Peyer's patch (tissue), 4 donors: ENCODE data around the gene TMED6. TPM values are rescaled to one million over a fixed set of nuclear protein-coding genes. Genes with fewer than 3 reads are reported as not detected.

Experiments used
- DNase-seq, 3 donors: peaks; one replicate each; pipeline ENCODE4 v3.0.0-alpha.2; 2017 to 2019
- H3K27ac ChIP-seq, 4 donors: fragments of 200-600 bp; sonication (generic); one replicate each; pipeline ENCODE4 v1.5.1; 2016 to 2019
- H3K27me3 ChIP-seq, 2 donors: fragments of 200-600 bp; sonication (generic); one replicate each; pipeline ENCODE4 v1.5.1; 2019
- H3K36me3 ChIP-seq, 3 donors: fragments of 200-600 bp; sonication (generic); one replicate each; pipeline ENCODE4 v1.5.1; 2016 to 2019
- H3K4me1 ChIP-seq, 4 donors: fragments of 200-600 bp; sonication (generic); one replicate each; pipeline ENCODE4 v1.5.1; 2016 to 2019
- H3K4me3 ChIP-seq, 4 donors: fragments of 200-600 bp; sonication (generic); 1 replicate in 3 of 4; 2 replicates in 1 of 4; pipeline ENCODE4 v1.5.1; 2016 to 2019; ENCODE audit warnings: mild to moderate bottlenecking in 1 of 4
- H3K9me3 ChIP-seq, 4 donors: fragments of 200-600 bp; sonication (generic); one replicate each; pipeline ENCODE4 v1.5.1; 2016 to 2019; ENCODE audit warnings: mild to moderate bottlenecking in 1 of 4
- POLR2A ChIP-seq, 2 donors: fragments of 450-650 bp; IDR thresholded peaks; one replicate each; pipeline ENCODE4 v1.5.1; 2017; ENCODE audit warnings: antibody characterized with exemption in 2 of 2, mild to moderate bottlenecking in 2 of 2, moderate library complexity in 2 of 2
- total RNA-seq, 4 donors: library from RNA; depleted of rRNA; stranded (reverse); fragments of >200 nt; gene quantifications; one replicate each; pipeline ENCODE4 v1.1.0, GENCODE V29; 2016
- TF ChIP-seq, protein P1 (sequence below), 6 experiments: fragments of 450-650 bp in 4 of 6; fragments of 200-600 bp in 2 of 6; sonication (generic) in 1 of 6; IDR thresholded peaks; one replicate each; pipeline ENCODE4 v1.5.1; 2017 to 2019; ENCODE audit warnings: antibody characterized with exemption in 6 of 6, mild to moderate bottlenecking in 3 of 6, moderate library complexity in 1 of 6

TMED6 gene
- total RNA-seq, 4 donors from 2014 or later, result 4.3 to 9.9 (median 6.6) TPM

DNA sequence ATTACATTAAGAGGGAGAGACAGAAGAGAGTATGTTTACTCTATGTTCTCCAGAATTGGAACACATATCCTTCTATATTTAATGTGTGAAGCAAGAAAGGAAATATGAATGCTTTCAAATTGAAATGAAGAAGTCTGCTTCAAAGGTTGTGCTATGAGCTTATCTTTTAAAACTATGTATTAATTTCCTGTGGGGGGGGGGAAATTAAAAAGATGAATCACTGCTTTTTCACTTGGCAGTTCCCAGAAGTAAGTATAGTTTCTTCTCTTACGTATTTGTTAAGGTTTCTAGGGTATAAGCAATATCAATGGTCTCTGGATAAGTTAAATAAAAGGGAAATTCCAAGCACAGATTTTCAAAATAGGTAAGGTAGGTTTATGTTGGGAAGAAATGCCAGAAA, 27.2 kb upstream of the TMED6 start:
- TF ChIP-seq, protein P1, sequence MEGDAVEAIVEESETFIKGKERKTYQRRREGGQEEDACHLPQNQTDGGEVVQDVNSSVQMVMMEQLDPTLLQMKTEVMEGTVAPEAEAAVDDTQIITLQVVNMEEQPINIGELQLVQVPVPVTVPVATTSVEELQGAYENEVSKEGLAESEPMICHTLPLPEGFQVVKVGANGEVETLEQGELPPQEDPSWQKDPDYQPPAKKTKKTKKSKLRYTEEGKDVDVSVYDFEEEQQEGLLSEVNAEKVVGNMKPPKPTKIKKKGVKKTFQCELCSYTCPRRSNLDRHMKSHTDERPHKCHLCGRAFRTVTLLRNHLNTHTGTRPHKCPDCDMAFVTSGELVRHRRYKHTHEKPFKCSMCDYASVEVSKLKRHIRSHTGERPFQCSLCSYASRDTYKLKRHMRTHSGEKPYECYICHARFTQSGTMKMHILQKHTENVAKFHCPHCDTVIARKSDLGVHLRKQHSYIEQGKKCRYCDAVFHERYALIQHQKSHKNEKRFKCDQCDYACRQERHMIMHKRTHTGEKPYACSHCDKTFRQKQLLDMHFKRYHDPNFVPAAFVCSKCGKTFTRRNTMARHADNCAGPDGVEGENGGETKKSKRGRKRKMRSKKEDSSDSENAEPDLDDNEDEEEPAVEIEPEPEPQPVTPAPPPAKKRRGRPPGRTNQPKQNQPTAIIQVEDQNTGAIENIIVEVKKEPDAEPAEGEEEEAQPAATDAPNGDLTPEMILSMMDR (IDR thresholded peaks at IDR 0.05), result no peak
- no peak for TF ChIP-seq POLR2A (IDR thresholded peaks at IDR 0.05)

DNA sequence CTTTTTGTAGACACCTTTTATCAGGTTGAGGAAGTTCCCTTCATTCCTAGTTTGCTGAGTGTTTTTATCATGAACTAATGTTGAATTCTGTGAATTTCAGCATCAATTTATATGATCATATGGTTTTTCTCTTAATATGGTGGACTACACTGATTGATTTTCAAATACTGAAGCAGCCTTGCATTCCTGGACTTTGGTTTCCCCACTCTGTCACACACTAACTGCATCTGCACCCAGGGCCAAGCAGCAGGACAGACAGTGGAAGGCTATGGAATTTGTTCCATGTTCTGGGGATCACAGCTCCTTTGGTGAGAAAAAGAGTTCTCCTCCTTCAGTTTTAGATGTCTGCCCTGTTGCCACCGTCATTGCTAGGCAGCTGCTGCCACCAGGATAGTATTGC, 26.4 kb upstream of the TMED6 start:
- TF ChIP-seq POLR2A (IDR thresholded peaks at IDR 0.05), result no peak
- TF ChIP-seq, protein P1 (IDR thresholded peaks at IDR 0.05), result no peak
- peaks cover 0 to 51% (median 0%) of the 10 kb centered on the region in 3 donors for H3K36me3 ChIP-seq
- DNase-seq, result no peak

More for the DNA sequence above, 27.2 kb upstream of the TMED6 start:
- Histone ChIP-seq H3K4me3 (no peak overlapping the region), H3K9me3 (no peaks in the 10 kb centered on the region), H3K4me1 (peaks cover 0 to 9% (median 0%) of the 10 kb centered on the region in 4 donors), H3K27ac (no peak overlapping the region), H3K27me3 (no peaks in the 10 kb centered on the region), H3K36me3 (peaks cover 0 to 59% (median 0%) of the 10 kb centered on the region in 3 donors)
- DNase-seq, result no peak

DNA sequence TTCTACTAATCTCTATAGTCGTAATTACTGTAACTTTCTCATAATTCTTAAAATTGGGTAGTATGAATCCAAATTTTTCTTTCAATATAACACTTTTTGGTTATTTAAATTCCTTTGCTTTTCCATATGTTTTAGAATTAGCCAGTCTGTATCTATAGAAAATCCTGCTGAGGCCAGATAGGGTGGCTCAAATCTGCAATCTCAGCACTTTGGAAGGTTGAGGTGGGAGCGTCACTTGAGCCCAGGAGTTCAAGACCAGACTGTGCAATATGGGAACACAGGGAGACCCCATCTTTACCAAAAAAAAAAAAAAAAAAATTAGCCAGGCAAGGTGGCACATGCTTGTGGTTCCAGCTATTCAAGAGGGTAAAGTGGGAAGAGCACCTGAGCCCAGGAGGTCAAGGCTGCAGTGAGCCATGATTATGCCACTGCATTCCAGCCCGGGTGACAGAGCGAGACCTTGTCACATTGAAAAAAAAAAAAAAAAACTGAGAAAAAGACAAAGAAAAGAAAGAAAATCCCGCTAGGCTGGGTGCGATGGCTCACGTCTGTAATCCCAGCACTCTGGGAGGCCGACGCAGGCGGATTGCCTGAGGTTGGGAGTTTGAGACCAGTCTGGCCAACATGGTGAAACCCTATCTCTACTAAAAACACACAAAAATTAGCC, 24.9 kb upstream of the TMED6 start:
- Histone ChIP-seq H3K9me3 (no peaks in the 10 kb centered on the region), H3K27me3 (no peaks in the 10 kb centered on the region), H3K4me3 (no peak overlapping the region), H3K27ac (no peak overlapping the region), H3K36me3 (peaks cover 0 to 47% (median 0%) of the 10 kb centered on the region in 3 donors), H3K4me1 (peaks cover 0 to 17% (median 4%) of the 10 kb centered on the region in 4 donors)
- TF ChIP-seq, protein P1 (IDR thresholded peaks at IDR 0.05), result no peak
- no peak for TF ChIP-seq POLR2A (IDR thresholded peaks at IDR 0.05)
- DNase-seq, result no peak

More for the DNA sequence above, 26.4 kb upstream of the TMED6 start:
- Histone ChIP-seq H3K9me3 (no peaks in the 10 kb centered on the region), H3K4me3 (no peak overlapping the region), H3K27me3 (no peaks in the 10 kb centered on the region), H3K4me1 (peaks cover 0 to 9% (median 2%) of the 10 kb centered on the region in 4 donors), H3K27ac (no peak overlapping the region)

DNA sequence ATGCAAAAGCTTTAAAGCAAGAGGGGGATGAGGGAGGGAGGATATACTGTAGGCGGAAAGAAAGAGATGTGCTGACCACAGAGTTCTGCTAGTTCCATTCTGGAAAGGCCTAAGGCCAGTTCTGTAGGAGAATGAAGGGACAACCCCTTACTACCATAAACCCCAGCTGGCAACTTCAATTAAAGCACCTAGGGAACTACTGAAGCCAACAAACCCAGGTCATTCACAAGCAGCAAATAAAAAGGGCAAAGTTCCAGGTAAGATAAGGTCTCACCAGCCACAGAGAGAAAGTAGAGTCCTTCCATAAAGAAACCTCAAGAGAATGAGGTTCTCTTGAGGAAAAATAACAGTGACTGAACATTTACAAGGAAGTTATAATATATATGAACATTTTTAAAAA, 21.4 kb upstream of the TMED6 start:
- Histone ChIP-seq H3K4me3 (no peak overlapping the region), H3K27ac (peak overlapping the region in 2 of 4 donors; percentile 17 to 68), H3K27me3 (no peaks in the 10 kb centered on the region), H3K36me3 (peaks cover 0 to 49% (median 4%) of the 10 kb centered on the region in 3 donors), H3K9me3 (no peaks in the 10 kb centered on the region), H3K4me1 (peaks cover 0 to 17% (median 4%) of the 10 kb centered on the region in 4 donors)
- TF ChIP-seq, protein P1 (IDR thresholded peaks at IDR 0.05), result no peak
- TF ChIP-seq POLR2A (IDR thresholded peaks at IDR 0.05), result no peak
- peak in 1 of 3 donors; percentile 56 for DNase-seq

DNA sequence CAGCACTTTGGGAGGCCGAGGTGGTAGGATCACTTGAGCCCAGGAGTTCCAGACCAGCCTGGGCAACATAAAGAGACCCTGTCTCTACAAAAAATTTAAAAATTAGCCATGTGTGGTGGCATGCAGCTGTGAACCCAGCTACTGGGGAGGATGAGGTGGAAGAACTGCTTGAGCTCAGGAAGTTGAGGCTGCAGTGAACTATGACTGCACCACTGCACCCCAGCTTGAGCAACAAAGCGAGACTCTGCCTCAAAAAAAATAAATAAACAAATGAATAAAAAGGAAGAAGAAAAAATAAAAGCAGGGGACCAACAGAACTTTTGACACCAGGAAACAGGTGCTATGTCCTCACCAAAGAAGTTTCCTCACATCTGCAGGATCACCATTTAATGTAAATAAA, 20.0 kb upstream of the TMED6 start:
- no peak for TF ChIP-seq POLR2A (IDR thresholded peaks at IDR 0.05)
- TF ChIP-seq, protein P1 (IDR thresholded peaks at IDR 0.05), result no peak
- Histone ChIP-seq H3K4me3 (no peak overlapping the region), H3K36me3 (peaks cover 0 to 60% (median 4%) of the 10 kb centered on the region in 3 donors), H3K27ac (peak overlapping the region in 1 of 4 donors; percentile 59), H3K9me3 (no peaks in the 10 kb centered on the region), H3K27me3 (no peaks in the 10 kb centered on the region), H3K4me1 (peaks cover 0 to 17% (median 4%) of the 10 kb centered on the region in 4 donors)
- peak in 2 of 3 donors; percentile 58 to 65 for DNase-seq
